GM04503 (cell line): ENCODE measurements around the gene PEX6.
"Not testable (repeated sequence)": the region's sequence is repeated elsewhere in the genome, so short reads cannot be mapped to it uniquely, and the experiment has no call there.

Source experiments
- DNase-seq: peaks from one replicate; pipeline ENCODE4 v3.0.0-alpha.2; 2012; ENCODE audit warnings: low read depth

Gene PEX6

GRCh38 chr6:42963855-42964605 lies 15.0 kb downstream of the PEX6 start:
- no peak for DNase-seq

GRCh38 chr6:42963179-42963854 lies 15.7 kb downstream of the PEX6 start:
- no peak for DNase-seq

GRCh38 chr6:42962502-42963178 lies 16.3 kb downstream of the PEX6 start:
- DNase-seq, result no peak

GRCh38 chr6:42962096-42962495 lies 16.9 kb downstream of the PEX6 start:
- no peak for DNase-seq

GRCh38 chr6:42961020-42961470 lies 17.9 kb downstream of the PEX6 start:
- no peak for DNase-seq

- no peak for DNase-seq
Measured at GRCh38 chr6:42960243-42961019, 18.6 kb downstream of the PEX6 start, which contains the start of gene GNMT. Gene GNMT, plus strand, starts transcription at chr6:42960754. Its CDS starts 14 bp downstream, at chr6:42960768.

- DNase-seq, result no peak
Measured at GRCh38 chr6:42959917-42960242, 19.1 kb downstream of the PEX6 start.

GRCh38 chr6:42958125-42958524 lies 20.9 kb downstream of the PEX6 start:
- no peak for DNase-seq

- DNase-seq, result not testable (repeated sequence)
Measured at GRCh38 chr6:42954405-42954804, 24.6 kb downstream of the PEX6 start.

GRCh38 chr6:42952389-42952788 lies 26.6 kb downstream of the PEX6 start:
- DNase-seq, result no peak

GRCh38 chr6:42947950-42948349 lies 31.0 kb downstream of the PEX6 start:
- no peak for DNase-seq

GRCh38 chr6:42942444-42942843 lies 36.5 kb downstream of the PEX6 start:
- no peak for DNase-seq

- DNase-seq, result not testable (repeated sequence)
Measured at GRCh38 chr6:42941356-42941755, 37.6 kb downstream of the PEX6 start.

- DNase-seq, result no peak
Measured at GRCh38 chr6:42940493-42941045, 38.4 kb downstream of the PEX6 start.

- DNase-seq, result no peak
Measured at GRCh38 chr6:42939810-42940167, 39.2 kb downstream of the PEX6 start.

GRCh38 chr6:42938987-42939809 lies 39.8 kb downstream of the PEX6 start:
- no peak for DNase-seq

GRCh38 chr6:42938428-42938796 lies 40.6 kb downstream of the PEX6 start:
- DNase-seq, result no peak

GRCh38 chr6:42937548-42938427 lies 41.2 kb downstream of the PEX6 start:
- DNase-seq, result no peak

GRCh38 chr6:42936398-42936797 lies 42.6 kb downstream of the PEX6 start:
- DNase-seq, result no peak

GRCh38 chr6:42935322-42935721 lies 43.7 kb downstream of the PEX6 start:
- DNase-seq, result no peak
